Adrenal gland (tissue), 5 donors: ENCODE measurements around the gene PRDM15.

Source experiments
- CTCF ChIP-seq, 6 experiments: fragments of 450-650 bp in 4 of 6; fragments of 200-600 bp in 2 of 6; sonication (generic) in 1 of 6; IDR thresholded peaks; 1 replicate in 5 of 6; 2 replicates in 1 of 6; pipeline versions ENCODE4 v1.5.1 to v1.8.0; 2016 to 2021; ENCODE audit warnings: antibody characterized with exemption in 6 of 6, mild to moderate bottlenecking in 2 of 6, moderate library complexity in 1 of 6
- POLR2A ChIP-seq, 2 donors: fragments of 450-650 bp; IDR thresholded peaks; one replicate each; pipeline ENCODE4 v1.6.1; 2017; ENCODE audit warnings: antibody characterized with exemption in 2 of 2, mild to moderate bottlenecking in 2 of 2, moderate library complexity in 1 of 2
- donor health status: DM: no; HTN: no; CAD: no.

- no peak for TF ChIP-seq CTCF (IDR thresholded peaks at IDR 0.05)
- no peak for TF ChIP-seq POLR2A (IDR thresholded peaks at IDR 0.05)
Measured at GRCh38 chr21:41808094-41808493, 71.0 kb downstream of the PRDM15 start.
